ENCODE results near the gene FITM1. TPM values are rescaled to one million over a fixed set of nuclear protein-coding genes. Genes with fewer than 3 reads are reported as not detected.
A peak's percentile ranks its signal among the peaks of the same experiment; 100 is the strongest.
"Not testable (repeated sequence)": the region's sequence is repeated elsewhere in the genome, so short reads cannot be mapped to it uniquely, and the experiment has no call there.

FITM1 gene
- total RNA-seq, 1 experiment from 2014 or later = 0.47 TPM

DNA sequence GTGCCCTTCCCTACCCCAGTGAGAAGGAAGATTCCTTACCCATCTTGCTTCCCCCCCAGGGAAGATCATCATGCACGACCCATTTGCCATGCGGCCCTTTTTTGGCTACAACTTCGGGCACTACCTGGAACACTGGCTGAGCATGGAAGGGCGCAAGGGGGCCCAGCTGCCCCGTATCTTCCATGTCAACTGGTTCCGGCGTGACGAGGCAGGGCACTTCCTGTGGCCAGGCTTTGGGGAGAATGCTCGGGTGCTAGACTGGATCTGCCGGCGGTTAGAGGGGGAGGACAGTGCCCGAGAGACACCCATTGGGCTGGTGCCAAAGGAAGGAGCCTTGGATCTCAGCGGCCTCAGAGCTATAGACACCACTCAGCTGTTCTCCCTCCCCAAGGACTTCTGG is 27.0 kb upstream of the FITM1 start:
- H3K36me3 Mint-ChIP-seq (ENCODE audit: insufficient read depth, unreplicated experiment) = peaks cover 36% of the 10 kb centered on the region
- H3K27me3 Mint-ChIP-seq (ENCODE audit: insufficient read depth, unreplicated experiment) = no peaks in the 10 kb centered on the region
- peaks cover 6% of the 10 kb centered on the region for H3K4me1 Mint-ChIP-seq (ENCODE audit: insufficient read depth, unreplicated experiment)
- CTCF ChIA-PET = interaction anchor here (0.6 to 10.7 kb wide), 6 partner anchors 11 to 1240 kb away, joined by 3 to 272 read pairs (median 4); partner anchors contain the start of genes DCAF11, IRF9, NRL and PCK2
- no peak for TF ChIP-seq CTCF (IDR thresholded peaks at IDR 0.05; ENCODE audit: unreplicated experiment)
- TSS peak; percentile 40 for BruUV-seq (replicated peaks)
- H3K27ac Mint-ChIP-seq (ENCODE audit: low read depth, unreplicated experiment) = no peak overlapping the region
- H3K4me3 Mint-ChIP-seq (ENCODE audit: unreplicated experiment) = no peak overlapping the region
- intact Hi-C loops (cut with micrococcal nuclease) = no loop called here
- H3K9me3 Mint-ChIP-seq (ENCODE audit: unreplicated experiment) = no peaks in the 10 kb centered on the region
- POLR2A ChIA-PET = interaction anchor here (2.6 kb wide), 1 partner anchor 11 kb away, joined by 13 read pairs; the partner anchor contains the start of genes DCAF11 and NRL
- DNase-seq (ENCODE audit: unreplicated experiment) = no peak

DNA sequence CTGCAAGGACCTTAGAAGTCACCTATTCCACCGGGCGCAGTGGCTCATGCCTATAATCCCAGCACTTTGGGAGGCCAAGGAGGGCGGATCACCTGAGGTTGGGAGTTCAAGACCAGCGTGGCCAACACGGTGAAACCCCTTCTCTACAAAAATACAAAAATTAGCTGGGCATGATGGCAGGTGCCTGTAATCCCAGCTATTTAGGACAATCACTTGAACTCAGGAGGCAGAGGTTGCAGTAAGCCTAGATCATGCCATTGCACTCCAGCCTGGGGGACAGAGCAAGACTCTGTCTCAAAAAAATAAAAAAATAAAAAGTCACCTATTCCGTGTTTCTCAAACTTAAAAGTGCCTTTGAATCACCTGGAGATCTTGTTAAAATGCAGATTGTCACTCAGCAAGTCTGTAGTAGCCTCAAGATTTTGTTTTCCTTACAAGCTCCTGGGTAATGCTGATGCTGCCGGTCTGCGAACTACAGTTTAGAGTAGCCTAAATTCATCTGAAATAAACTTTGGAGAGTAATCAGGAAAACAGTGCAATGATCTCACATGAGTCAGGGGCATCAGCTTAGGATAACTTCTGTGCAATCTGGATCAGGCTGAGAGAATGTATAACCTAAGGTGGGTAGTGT is 24.7 kb upstream of the FITM1 start:
- H3K4me3 Mint-ChIP-seq (ENCODE audit: unreplicated experiment); H3K9me3 Mint-ChIP-seq (ENCODE audit: unreplicated experiment); DNase-seq (ENCODE audit: unreplicated experiment); H3K27me3 Mint-ChIP-seq (ENCODE audit: insufficient read depth, unreplicated experiment); H3K27ac Mint-ChIP-seq (ENCODE audit: low read depth, unreplicated experiment); BruUV-seq (replicated peaks): not testable (repeated sequence)
- intact Hi-C loops (cut with micrococcal nuclease) = loop anchor here (5.0 kb wide), 1 partner anchor 192 kb away; the partner anchor contains the start of genes DHRS1 and NOP9
- ChIA-PET CTCF (interaction anchor here (0.7 to 10.7 kb wide), 7 partner anchors 12 to 919 kb away, joined by 3 to 272 read pairs (median 5); partner anchors contain the start of genes IRF9 and PCK2), POLR2A (interaction anchor here (1.1 to 6.8 kb wide), 3 partner anchors 9 to 125 kb away, joined by 3 to 90 read pairs (median 13); partner anchors contain the start of genes DCAF11, NRL and PCK2)
- Mint-ChIP-seq H3K36me3 (ENCODE audit: insufficient read depth, unreplicated experiment) (peaks cover 21% of the 10 kb centered on the region), H3K4me1 (ENCODE audit: insufficient read depth, unreplicated experiment) (peaks cover 11% of the 10 kb centered on the region)

- Mint-ChIP-seq H3K36me3 (ENCODE audit: insufficient read depth, unreplicated experiment) (peaks cover 10% of the 10 kb centered on the region), H3K4me3 (ENCODE audit: unreplicated experiment) (no peak overlapping the region), H3K27ac (ENCODE audit: low read depth, unreplicated experiment) (no peak overlapping the region), H3K9me3 (ENCODE audit: unreplicated experiment) (no peaks in the 10 kb centered on the region), H3K27me3 (ENCODE audit: insufficient read depth, unreplicated experiment) (no peaks in the 10 kb centered on the region), H3K4me1 (ENCODE audit: insufficient read depth, unreplicated experiment) (peaks cover 11% of the 10 kb centered on the region)
- CTCF ChIA-PET = interaction anchor here (0.6 to 10.7 kb wide), 12 partner anchors 11 to 1447 kb away, joined by 3 to 272 read pairs (median 5); partner anchors contain the start of genes IRF9, PCK2, PSME2 and RNF31
- no TSS peak for BruUV-seq (replicated peaks)
- no peak for TF ChIP-seq CTCF (IDR thresholded peaks at IDR 0.05; ENCODE audit: unreplicated experiment)
- no peak for DNase-seq (ENCODE audit: unreplicated experiment)
- POLR2A ChIA-PET = interaction anchor here (0.6 to 6.8 kb wide), 7 partner anchors 14 to 124 kb away, joined by 3 to 90 read pairs (median 7); partner anchors contain the start of genes EMC9, PCK2 and PSME1
- intact Hi-C loops (cut with micrococcal nuclease) = loop anchor here (5.0 kb wide), 1 partner anchor 191 kb away; the partner anchor contains the start of genes DHRS1 and NOP9
Observed at GRCh38 chr14:24106672-24107271, 23.7 kb upstream of the FITM1 start.

GRCh38 chr14:24108336-24108874 is 22.1 kb upstream of the FITM1 start:
- Mint-ChIP-seq H3K27me3 (ENCODE audit: insufficient read depth, unreplicated experiment) (no peaks in the 10 kb centered on the region), H3K36me3 (ENCODE audit: insufficient read depth, unreplicated experiment) (no peaks in the 10 kb centered on the region), H3K4me3 (ENCODE audit: unreplicated experiment) (no peak overlapping the region), H3K9me3 (ENCODE audit: unreplicated experiment) (no peaks in the 10 kb centered on the region), H3K4me1 (ENCODE audit: insufficient read depth, unreplicated experiment) (peaks cover 11% of the 10 kb centered on the region), H3K27ac (ENCODE audit: low read depth, unreplicated experiment) (no peak overlapping the region)
- DNase-seq (ENCODE audit: unreplicated experiment) = no peak
- CTCF ChIA-PET = interaction anchor here (0.6 to 10.7 kb wide), 39 partner anchors 8 to 640 kb away, joined by 3 to 272 read pairs (median 4); partner anchors contain the start of genes IRF9, PCK2, PSME1 and PSME2
- BruUV-seq (replicated peaks) = no TSS peak
- POLR2A ChIA-PET = interaction anchor here (0.6 to 6.8 kb wide), 17 partner anchors 8 to 190 kb away, joined by 3 to 90 read pairs (median 4); partner anchors contain the start of genes EMC9, IPO4, IRF9 and PCK2
- intact Hi-C loops (cut with micrococcal nuclease) = loop anchor here (1.0 to 5.0 kb wide), 4 partner anchors 14 to 189 kb away; partner anchors contain the start of genes DHRS1, NOP9 and PCK2
- no peak for TF ChIP-seq CTCF (IDR thresholded peaks at IDR 0.05; ENCODE audit: unreplicated experiment)

All from MCF 10A (cell line).